H1 (cell line): Measurements from ENCODE around the gene LYPD6B. TPM values are rescaled to one million over a fixed set of nuclear protein-coding genes. Genes with fewer than 3 reads are reported as not detected.

Experiments
- CTCF ChIA-PET: fragments of 300-600 bp; sonication (Branson Sonifier 250); formaldehyde crosslinking; loops from one replicate; lab custom pipeline; 2021; ENCODE audit not compliant: partially characterized antibody; lab: Charles Lee
- POLR2A ChIA-PET: fragments of 300-600 bp; sonication (Branson Sonifier 250); formaldehyde crosslinking; loops from one replicate; lab custom pipeline; 2021; ENCODE audit warnings: inconsistent platforms; ENCODE audit not compliant: partially characterized antibody; lab: Charles Lee
- DNase-seq, 2 experiments: peaks; one replicate each; pipeline versions ENCODE4 v3.0.0 to v3.0.0-alpha.2; 2010 to 2022; ENCODE audit warnings: low spot score in 2 of 2, low read depth in 1 of 2, mixed read lengths in 1 of 2
- FAIRE-seq: peaks from 2 replicates; lab custom pipeline; 2011; peaks lifted over from hg19 to GRCh38; lab: Jason Lieb, UNC
- H2AFZ ChIP-seq: 2 replicates; pipeline ENCODE4 v1.8.1; 2012; ENCODE audit warnings: low read length, inconsistent platforms
- H2AK5ac ChIP-seq: 2 replicates; pipeline ENCODE4 v1.6.1; 2013; ENCODE audit warnings: low read depth, low read length
- H2BK120ac ChIP-seq: replicated peaks from 2 replicates; pipeline ENCODE3; 2013; ENCODE audit warnings: low read depth, low read length, inconsistent platforms
- H2BK12ac ChIP-seq: 2 replicates; pipeline ENCODE4 v1.6.1; 2013; ENCODE audit warnings: low read depth, low read length
- H2BK15ac ChIP-seq: 2 replicates; pipeline ENCODE4 v1.6.1; 2013; ENCODE audit warnings: low read length
- H2BK20ac ChIP-seq: 2 replicates; pipeline ENCODE4 v1.6.1; 2013; ENCODE audit warnings: low read length
- H2BK5ac ChIP-seq: 2 replicates; pipeline ENCODE4 v1.6.1; 2013; ENCODE audit warnings: low read depth, low read length
- H3K14ac ChIP-seq: 2 replicates; pipeline ENCODE4 v1.6.1; 2013; ENCODE audit warnings: inconsistent platforms; ENCODE audit not compliant: insufficient read length
- H3K18ac ChIP-seq: 2 replicates; pipeline ENCODE4 v1.6.1; 2013; ENCODE audit warnings: low read length; ENCODE audit errors: extremely low read depth
- H3K23ac ChIP-seq: 2 replicates; pipeline ENCODE4 v1.6.1; 2013; ENCODE audit warnings: inconsistent platforms; ENCODE audit not compliant: insufficient read length
- H3K23me2 ChIP-seq: 2 replicates; pipeline ENCODE4 v1.6.1; 2013; ENCODE audit warnings: low read depth, low read length
- H3K27ac ChIP-seq: 2 replicates; pipeline ENCODE4 v1.6.1; 2011; ENCODE audit warnings: low read depth, low read length, inconsistent platforms
- H3K27me3 ChIP-seq, 4 experiments: replicated peaks in 1 of 4; 1 replicate in 1 of 4; 2 replicates in 3 of 4; pipeline versions ENCODE4 v1.6.1 to v1.8.1; 2011 to 2013; ENCODE audit warnings: low read length in 3 of 4, mild to moderate bottlenecking in 3 of 4, inconsistent platforms in 2 of 4, mixed read lengths in 2 of 4, moderate library complexity in 1 of 4; ENCODE audit not compliant: control insufficient read depth in 3 of 4, insufficient read depth in 3 of 4; ENCODE audit errors: extremely low read depth in 1 of 4
- H3K36me3 ChIP-seq, 4 experiments: 2 replicates each; pipeline versions ENCODE4 v1.6.1 to v1.8.1; 2011 to 2013; ENCODE audit warnings: mild to moderate bottlenecking in 4 of 4, low read length in 3 of 4, moderate library complexity in 2 of 4, control low read depth in 1 of 4, inconsistent platforms in 1 of 4; ENCODE audit not compliant: insufficient read depth in 4 of 4, control insufficient read depth in 2 of 4
- H3K4ac ChIP-seq: replicated peaks from 2 replicates; pipeline ENCODE3; 2013; ENCODE audit warnings: low read length, low read depth, mixed read lengths, inconsistent platforms; ENCODE audit not compliant: insufficient read length
- H3K4me1 ChIP-seq, 4 experiments: replicated peaks in 1 of 4; 1 replicate in 1 of 4; 2 replicates in 3 of 4; pipeline versions ENCODE4 v1.6.1 to v1.8.1; 2011 to 2013; ENCODE audit warnings: low read length in 3 of 4, inconsistent platforms in 2 of 4, mixed read lengths in 1 of 4; ENCODE audit not compliant: insufficient read depth in 4 of 4, control insufficient read depth in 3 of 4
- H3K4me2 ChIP-seq, 2 experiments: 2 replicates each; pipeline versions ENCODE4 v1.6.1 to v1.8.1; 2011 to 2013; ENCODE audit warnings: low read depth in 2 of 2, low read length in 2 of 2, control low read depth in 1 of 2, inconsistent platforms in 1 of 2, mild to moderate bottlenecking in 1 of 2; ENCODE audit not compliant: insufficient read depth in 1 of 2
- H3K4me3 ChIP-seq, 4 experiments: fragments of 200-600, 300-600 bp in 1 of 4; sonication (generic), shearing (Covaris generic), sonication (Bioruptor Twin) in 1 of 4; 2 replicates each; pipeline versions ENCODE4 v1.5.1 to v1.8.1; 2011 to 2016; ENCODE audit warnings: low read length in 4 of 4, low read depth in 3 of 4, control low read depth in 2 of 4, inconsistent platforms in 2 of 4, mild to moderate bottlenecking in 2 of 4, mixed read lengths in 1 of 4, moderate library complexity in 1 of 4; ENCODE audit not compliant: insufficient read depth in 2 of 4; ENCODE audit errors: extremely low read depth in 1 of 4
- H3K56ac ChIP-seq: replicated peaks from 2 replicates; pipeline ENCODE3; 2013; ENCODE audit warnings: low read depth, mild to moderate bottlenecking, mixed read lengths, low read length, inconsistent platforms; ENCODE audit not compliant: insufficient read length
- H3K79me1 ChIP-seq: 2 replicates; pipeline ENCODE4 v1.6.1; 2013; ENCODE audit warnings: low read depth, low read length, control low read depth
- H3K79me2 ChIP-seq, 2 experiments: 2 replicates each; pipeline versions ENCODE4 v1.6.1 to v1.8.1; 2012 to 2013; ENCODE audit warnings: low read length in 2 of 2, mild to moderate bottlenecking in 2 of 2, inconsistent platforms in 1 of 2; ENCODE audit not compliant: insufficient read depth in 2 of 2, control insufficient read depth in 1 of 2
- H3K9ac ChIP-seq, 4 experiments: replicated peaks in 1 of 4; 1 replicate in 1 of 4; 2 replicates in 3 of 4; pipeline versions ENCODE4 v1.6.1 to v1.8.1; 2011 to 2013; ENCODE audit warnings: low read depth in 3 of 4, low read length in 3 of 4, control low read depth in 2 of 4, mild to moderate bottlenecking in 2 of 4, moderate library complexity in 2 of 4, inconsistent platforms in 1 of 4; ENCODE audit errors: extremely low read depth in 1 of 4
- H3K9me3 ChIP-seq, 2 experiments: 2 replicates each; pipeline versions ENCODE4 v1.6.1 to v1.8.1; 2012 to 2013; ENCODE audit warnings: mild to moderate bottlenecking in 2 of 2, moderate library complexity in 2 of 2, control low read depth in 1 of 2, inconsistent platforms in 1 of 2, low read depth in 1 of 2, low read length in 1 of 2, mixed read lengths in 1 of 2; ENCODE audit not compliant: insufficient read depth in 2 of 2
- H4K20me1 ChIP-seq, 2 experiments: replicated peaks in 1 of 2; 2 replicates each; pipeline versions ENCODE3 to v1.8.1; 2011 to 2013; ENCODE audit warnings: inconsistent platforms in 2 of 2, low read length in 2 of 2, mild to moderate bottlenecking in 1 of 2; ENCODE audit not compliant: insufficient read depth in 2 of 2, control insufficient read depth in 1 of 2
- H4K5ac ChIP-seq: 2 replicates; pipeline ENCODE4 v1.6.1; 2013; ENCODE audit warnings: low read length, low read depth, mixed read lengths, inconsistent platforms; ENCODE audit not compliant: insufficient read length
- H4K8ac ChIP-seq: 2 replicates; pipeline ENCODE4 v1.8.0; 2013; ENCODE audit warnings: mild to moderate bottlenecking, moderate library complexity, low read length, inconsistent platforms; ENCODE audit not compliant: insufficient read depth; ENCODE audit errors: extremely low read depth
- H4K91ac ChIP-seq: replicated peaks from 2 replicates; pipeline ENCODE3; 2013; ENCODE audit warnings: low read length, mixed read lengths, inconsistent platforms; ENCODE audit not compliant: insufficient read length
- ASH2L ChIP-seq: fragments of 200-600, 300-600 bp; sonication (generic); IDR thresholded peaks from one replicate; pipeline ENCODE4 v1.7.1; 2017; ENCODE audit warnings: low read length
- BRCA1 ChIP-seq: IDR thresholded peaks from 2 replicates; pipeline ENCODE4 v1.6.1; 2012; ENCODE audit warnings: low read depth, low read length, improper control_type of control experiment
- CBX8 ChIP-seq: fragments of 300-800, 300-1000 bp; sonication (generic); IDR thresholded peaks from 2 replicates; pipeline ENCODE4 v1.7.1; 2016; ENCODE audit warnings: low read depth, low read length, borderline replicate concordance
- EZH2 ChIP-seq: fragments of 200-600 bp; sonication (generic); IDR thresholded peaks from 2 replicates; pipeline ENCODE4 v1.7.1; 2012; ENCODE audit warnings: low read depth, mild to moderate bottlenecking, moderate library complexity, low read length, inconsistent platforms; ENCODE audit not compliant: severe bottlenecking
- KDM5A ChIP-seq: fragments of 200-600 bp; IDR thresholded peaks from 2 replicates; pipeline ENCODE4 v1.7.1; 2012; ENCODE audit warnings: mild to moderate bottlenecking, low read length, inconsistent platforms, mixed read lengths
- NANOG ChIP-seq: IDR thresholded peaks from 2 replicates; pipeline ENCODE4 v1.6.1; 2011; ENCODE audit warnings: low read length, low read depth, mild to moderate bottlenecking, inconsistent platforms; ENCODE audit not compliant: insufficient read depth, poor library complexity, severe bottlenecking
- PHF8 ChIP-seq: fragments of 200-600 bp; sonication (generic); conservative IDR thresholded peaks from 2 replicates; pipeline ENCODE4 v1.7.1; 2012; ENCODE audit warnings: low read depth, mild to moderate bottlenecking, inconsistent platforms, low read length, moderate library complexity
- POLR2A ChIP-seq, 2 experiments: IDR thresholded peaks; 1 replicate in 1 of 2; 2 replicates in 1 of 2; pipeline ENCODE4 v1.6.1; 2011; ENCODE audit warnings: low read depth in 2 of 2, low read length in 2 of 2, mild to moderate bottlenecking in 2 of 2; ENCODE audit errors: control extremely low read depth in 1 of 2
- RBBP5 ChIP-seq: IDR thresholded peaks from 2 replicates; pipeline ENCODE4 v1.7.1; 2012; ENCODE audit warnings: low read depth, mild to moderate bottlenecking, inconsistent platforms, low read length, moderate library complexity, borderline replicate concordance
- SIX5 ChIP-seq: IDR thresholded peaks from 2 replicates; pipeline ENCODE4 v1.6.1; 2011; ENCODE audit warnings: mild to moderate bottlenecking, low read depth, low read length
- WGBS, 2 experiments: shearing (Covaris generic) in 1 of 2; methylation state at CpG; one replicate each; pipeline versions ENCODE4 v1.1.6 to v1.1.7; 2013 to 2015; ENCODE audit warnings: low lambda C conversion rate in 2 of 2, mixed read lengths in 2 of 2, inconsistent platforms in 1 of 2, low coverage in 1 of 2, missing lambda C conversion rate in 1 of 2; ENCODE audit not compliant: insufficient replicate concordance in 2 of 2, insufficient coverage in 1 of 2, insufficient read length in 1 of 2; ENCODE audit errors: extremely low coverage in 1 of 2, missing lambda C conversion rate in 1 of 2; 5-methylcytosine and 5-hydroxymethylcytosine counted together
- polyA plus RNA-seq, 7 experiments: library from polyadenylated mRNA; depleted of rRNA in 3 of 7; stranded (reverse) in 5 of 7; unstranded in 2 of 7; fragments of >200 nt in 5 of 7; fragments of 200-250 nt in 2 of 7; gene quantifications; 1 replicate in 5 of 7; 2 replicates in 1 of 7; 4 replicates in 1 of 7; pipeline versions ENCODE4 v1.2.1 to v1.2.3, GENCODE V29; 2011 to 2013; ENCODE audit warnings: missing spikeins in 2 of 7, mixed read lengths in 2 of 7
- total RNA-seq: library from RNA; stranded (reverse); fragmentation: NEBNext Ultra II Directional; extraction: Animal tissue kit (Norgen Biotek cat#: 25700); gene quantifications from 2 replicates; pipeline ENCODE4 v1.2.1, GENCODE V29; 2021
- TF ChIP-seq, protein P1 (sequence below): IDR thresholded peaks from 2 replicates; pipeline ENCODE4 v1.6.1; 2012; ENCODE audit warnings: low read length, inconsistent platforms

LYPD6B gene
- total and polyA plus RNA-seq, 2 of the 8 experiments (the other 6 are each of a cell fraction or from before 2014, with no cell fraction given): 2.2 to 3.5 TPM

DNA sequence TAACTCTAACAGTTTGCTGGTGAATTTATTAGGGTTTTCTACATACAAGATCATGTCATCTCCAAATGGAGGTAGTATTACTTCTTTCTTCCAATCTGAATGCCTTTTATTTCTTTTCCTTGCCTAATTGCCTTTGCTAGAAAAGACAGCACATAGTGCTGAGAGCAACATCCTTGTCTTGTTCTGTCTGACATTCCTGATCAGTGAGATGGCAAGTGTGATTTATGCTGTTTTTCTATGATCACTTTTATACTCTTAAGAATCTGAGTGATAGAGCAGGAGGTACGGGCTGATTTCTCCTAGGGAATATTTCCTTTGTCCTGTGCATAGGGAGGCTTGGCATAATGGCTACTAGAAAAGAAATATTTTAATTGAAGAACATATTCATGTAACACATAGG lies 17.3 kb downstream of the LYPD6B start:
- ChIA-PET POLR2A (no interaction called here), CTCF (interaction anchor here (1.8 kb wide), 1 partner anchor 15 kb away, joined by 8 read pairs; no protein-coding TSS in a partner anchor)
- H2BK15ac ChIP-seq: no peak overlapping the region
- H3K4me1 ChIP-seq: no peaks in the 10 kb centered on the region
- no peak overlapping the region for H3K14ac ChIP-seq
- no peak overlapping the region for H2BK5ac ChIP-seq
- WGBS, 2 experiments: 50% methylated on average over 1 of the region's 1 CpG; no CpG with 5 or more reads in 1 of the 2 experiments
- DNase-seq (no peak), FAIRE-seq (no peak)
- no peak overlapping the region for H2AK5ac ChIP-seq
- H3K79me2 ChIP-seq: no peaks in the 10 kb centered on the region
- H3K4ac ChIP-seq: no peak overlapping the region
- H3K36me3 ChIP-seq: no peaks in the 10 kb centered on the region
- no peak overlapping the region for H4K91ac ChIP-seq
- H2BK12ac ChIP-seq: no peak overlapping the region
- H3K9ac ChIP-seq: no peak overlapping the region
- no peak overlapping the region for H3K56ac ChIP-seq
- no peak overlapping the region for H4K5ac ChIP-seq
- no peak overlapping the region for H2AFZ ChIP-seq
- TF ChIP-seq ASH2L (no peak), KDM5A (no peak), SIX5 (no peak), CBX8 (no peak), BRCA1 (no peak), EZH2 (no peak), NANOG (no peak), RBBP5 (no peak), PHF8 (no peak), POLR2A (IDR thresholded peaks at IDR 0.05; ENCODE audit: control extremely low read depth in 1 of 2, low read depth in 2 of 2, low read length in 2 of 2) (no peak)
- TF ChIP-seq, protein P1, sequence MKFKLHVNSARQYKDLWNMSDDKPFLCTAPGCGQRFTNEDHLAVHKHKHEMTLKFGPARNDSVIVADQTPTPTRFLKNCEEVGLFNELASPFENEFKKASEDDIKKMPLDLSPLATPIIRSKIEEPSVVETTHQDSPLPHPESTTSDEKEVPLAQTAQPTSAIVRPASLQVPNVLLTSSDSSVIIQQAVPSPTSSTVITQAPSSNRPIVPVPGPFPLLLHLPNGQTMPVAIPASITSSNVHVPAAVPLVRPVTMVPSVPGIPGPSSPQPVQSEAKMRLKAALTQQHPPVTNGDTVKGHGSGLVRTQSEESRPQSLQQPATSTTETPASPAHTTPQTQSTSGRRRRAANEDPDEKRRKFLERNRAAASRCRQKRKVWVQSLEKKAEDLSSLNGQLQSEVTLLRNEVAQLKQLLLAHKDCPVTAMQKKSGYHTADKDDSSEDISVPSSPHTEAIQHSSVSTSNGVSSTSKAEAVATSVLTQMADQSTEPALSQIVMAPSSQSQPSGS: no peak
- H3K27me3 ChIP-seq: no peaks in the 10 kb centered on the region
- H3K9me3 ChIP-seq: no peaks in the 10 kb centered on the region
- H3K79me1 ChIP-seq: no peaks in the 10 kb centered on the region
- H3K4me2 ChIP-seq: no peak overlapping the region
- no peak overlapping the region for H4K8ac ChIP-seq
- no peak overlapping the region for H3K23ac ChIP-seq
- no peak overlapping the region for H2BK20ac ChIP-seq
- H4K20me1 ChIP-seq: peaks cover 0 to 2% of the 10 kb centered on the region in 2 experiments
- no peaks in the 10 kb centered on the region; the same call in 1 of the 2 replicates for H3K23me2 ChIP-seq
- no peak overlapping the region for H2BK120ac ChIP-seq
- H3K4me3 ChIP-seq: no peak overlapping the region
- no peak overlapping the region for H3K27ac ChIP-seq
- H3K18ac ChIP-seq: no peak overlapping the region
